SK-N-SH (cell line): Measurements from ENCODE around the gene SDCCAG8. TPM values are rescaled to one million over a fixed set of nuclear protein-coding genes. Genes with fewer than 3 reads are reported as not detected.

Experiments
- CTCF ChIA-PET: fragments of 300-600, 350-600 bp; formaldehyde crosslinking; extraction: SDS; loops from one replicate; lab custom pipeline; 2021; lab: Yijun Ruan, JAX
- POLR2A ChIA-PET: fragments of 350-600 bp; sonication (Branson Sonifier 250); formaldehyde crosslinking; extraction: SDS; loops from one replicate; lab custom pipeline; 2020; ENCODE audit warnings: antibody characterized with exemption, inconsistent platforms; lab: Yijun Ruan, JAX
- DNase-seq: peaks from one replicate; pipeline ENCODE4 v3.0.0; 2012
- H2AFZ ChIP-seq: fragments of 200-600 bp; sonication (generic); 2 replicates; pipeline ENCODE4 v1.8.1; 2016; ENCODE audit warnings: antibody characterized with exemption, mild to moderate bottlenecking, low read depth
- H3F3A ChIP-seq: fragments of 200-600 bp; sonication (generic); replicated peaks from 2 replicates; pipeline ENCODE3; 2016; ENCODE audit warnings: antibody characterized with exemption, mild to moderate bottlenecking; ENCODE audit not compliant: insufficient read depth
- H3K27ac ChIP-seq, 2 experiments: fragments of 200-500 bp in 1 of 2; fragments of 200-600 bp in 1 of 2; sonication (Bioruptor generic) in 1 of 2; sonication (generic), shearing (Covaris generic) in 1 of 2; 2 replicates each; pipeline versions ENCODE4 v1.5.1 to v1.6.1; 2014 to 2016; ENCODE audit warnings: low read depth in 2 of 2, inconsistent platforms in 1 of 2, low read length in 1 of 2, mild to moderate bottlenecking in 1 of 2, mixed read lengths in 1 of 2
- H3K27me3 ChIP-seq: fragments of 200-600 bp; sonication (generic), shearing (Covaris generic); 2 replicates; pipeline ENCODE4 v1.6.1; 2016; ENCODE audit warnings: mixed run types; ENCODE audit not compliant: insufficient read depth
- H3K36me3 ChIP-seq, 2 experiments: fragments of 200-500 bp in 1 of 2; fragments of 200-600 bp in 1 of 2; sonication (Bioruptor generic) in 1 of 2; sonication (generic) in 1 of 2; replicated peaks in 1 of 2; 2 replicates each; pipeline versions ENCODE3 to v1.5.1; 2014 to 2016; ENCODE audit warnings: low read length in 1 of 2, mild to moderate bottlenecking in 1 of 2; ENCODE audit not compliant: insufficient read depth in 2 of 2, control insufficient read depth in 1 of 2
- H3K4me1 ChIP-seq, 2 experiments: fragments of 200-500 bp in 1 of 2; fragments of 200-600 bp in 1 of 2; sonication (Bioruptor generic) in 1 of 2; sonication (generic), shearing (Covaris generic) in 1 of 2; 2 replicates each; pipeline versions ENCODE4 v1.5.1 to v1.6.1; 2014 to 2016; ENCODE audit warnings: low read depth in 1 of 2, low read length in 1 of 2, mixed run types in 1 of 2; ENCODE audit not compliant: insufficient read depth in 2 of 2, control insufficient read depth in 1 of 2
- H3K4me2 ChIP-seq: fragments of 200-600 bp; sonication (generic), shearing (Covaris generic); 2 replicates; pipeline ENCODE4 v1.6.1; 2017; ENCODE audit warnings: mixed run types
- H3K4me3 ChIP-seq, 2 experiments: fragments of 200-500 bp in 1 of 2; fragments of 200-600 bp in 1 of 2; sonication (Bioruptor generic) in 1 of 2; sonication (generic), shearing (Covaris generic) in 1 of 2; 2 replicates each; pipeline versions ENCODE4 v1.5.1 to v1.8.1; 2014 to 2016; ENCODE audit warnings: low read depth in 2 of 2, inconsistent platforms in 1 of 2, low read length in 1 of 2, mild to moderate bottlenecking in 1 of 2, mixed read lengths in 1 of 2, moderate library complexity in 1 of 2
- H3K79me2 ChIP-seq: fragments of 200-600 bp; sonication (generic); 2 replicates; pipeline ENCODE4 v1.8.1; 2017; ENCODE audit warnings: mild to moderate bottlenecking; ENCODE audit not compliant: insufficient read depth
- H3K9ac ChIP-seq: fragments of 200-600 bp; sonication (generic); 2 replicates; pipeline ENCODE4 v1.6.1; 2017; ENCODE audit warnings: mixed run types
- H3K9me2 ChIP-seq: fragments of 200-600 bp; sonication (generic); 2 replicates; pipeline ENCODE4 v1.6.1; 2017; ENCODE audit warnings: mixed run types
- H3K9me3 ChIP-seq: fragments of 200-600 bp; sonication (generic); 2 replicates; pipeline ENCODE4 v1.6.1; 2017; ENCODE audit warnings: mixed run types, mild to moderate bottlenecking, moderate library complexity
- H4K20me1 ChIP-seq: fragments of 200-600 bp; sonication (generic); 2 replicates; pipeline ENCODE4 v1.6.1; 2017; ENCODE audit warnings: mild to moderate bottlenecking, mixed run types; ENCODE audit not compliant: insufficient read depth
- CHD2 ChIP-seq: fragments of 150-350 bp; IDR thresholded peaks from 2 replicates; pipeline ENCODE4 v1.6.1; 2018; ENCODE audit warnings: low read length; ENCODE audit not compliant: partially characterized antibody
- ELF1 ChIP-seq: IDR thresholded peaks from 2 replicates; pipeline ENCODE4 v1.4.0; 2012
- FOSL2 ChIP-seq: IDR thresholded peaks from 2 replicates; pipeline ENCODE4 v1.4.0; 2012; ENCODE audit warnings: low read depth, mild to moderate bottlenecking, moderate library complexity, borderline replicate concordance
- FOXJ3 ChIP-seq: sonication (generic); formaldehyde crosslinking; IDR thresholded peaks from 2 replicates; pipeline ENCODE4 v1.5.1; 2020; ENCODE audit warnings: mild to moderate bottlenecking, missing genetic modification reagents
- FOXM1 ChIP-seq: IDR thresholded peaks from 2 replicates; pipeline ENCODE4 v1.4.0; 2012; ENCODE audit warnings: low read depth, mild to moderate bottlenecking
- GATA2 ChIP-seq: sonication (generic); formaldehyde crosslinking; IDR thresholded peaks from 2 replicates; pipeline ENCODE4 v1.5.0; 2020; ENCODE audit warnings: mild to moderate bottlenecking, missing genetic modification reagents
- MXI1 ChIP-seq: IDR thresholded peaks from 2 replicates; pipeline ENCODE4 v1.6.1; 2012; ENCODE audit warnings: mild to moderate bottlenecking, low read depth, low read length, improper control_type of control experiment
- NFIC ChIP-seq: IDR thresholded peaks from 2 replicates; pipeline ENCODE4 v1.4.0; 2012; ENCODE audit warnings: borderline replicate concordance
- NRF1 ChIP-seq: IDR thresholded peaks from 2 replicates; pipeline ENCODE4 v1.6.1; 2012; ENCODE audit warnings: low read depth, mild to moderate bottlenecking, low read length
- POLR2AphosphoS5 ChIP-seq: IDR thresholded peaks from 2 replicates; pipeline ENCODE4 v1.6.1; 2012; ENCODE audit warnings: low read depth, low read length
- RAD21 ChIP-seq: IDR thresholded peaks from 2 replicates; pipeline ENCODE4 v1.6.1; 2012; ENCODE audit warnings: mild to moderate bottlenecking, low read length
- RCOR1 ChIP-seq: fragments of 150-350 bp; IDR thresholded peaks from 2 replicates; pipeline ENCODE4 v1.6.1; 2017; ENCODE audit warnings: antibody characterized with exemption, low read length
- RXRA ChIP-seq: IDR thresholded peaks from 2 replicates; pipeline ENCODE4 v1.4.0; 2012; ENCODE audit warnings: low read depth, mild to moderate bottlenecking, borderline replicate concordance
- SIN3A ChIP-seq: IDR thresholded peaks from 2 replicates; pipeline ENCODE4 v1.6.1; 2012; ENCODE audit warnings: low read depth, mild to moderate bottlenecking, low read length, moderate library complexity, borderline replicate concordance
- SMC3 ChIP-seq: IDR thresholded peaks from 2 replicates; pipeline ENCODE4 v1.6.1; 2012; ENCODE audit warnings: low read depth, low read length, improper control_type of control experiment
- YY1 ChIP-seq: IDR thresholded peaks from 2 replicates; pipeline ENCODE4 v1.4.0; 2012; ENCODE audit warnings: low read depth, mild to moderate bottlenecking
- polyA plus RNA-seq, 3 experiments: library from polyadenylated mRNA; depleted of rRNA; stranded (reverse); fragments of >200 nt; gene quantifications; 2 replicates each; pipeline ENCODE4 v1.2.3, GENCODE V29; 2012
- TF ChIP-seq, protein P1 (sequence below): fragments of 150-350 bp; IDR thresholded peaks from 2 replicates; pipeline ENCODE4 v1.6.1; 2016; ENCODE audit warnings: mild to moderate bottlenecking, low read depth, low read length
- TF ChIP-seq, protein P2 (sequence below): IDR thresholded peaks from 2 replicates; pipeline ENCODE4 v1.4.0; 2012; ENCODE audit warnings: low read depth
- TF ChIP-seq, protein P3 (sequence below): IDR thresholded peaks from 2 replicates; pipeline ENCODE4; 2012
- TF ChIP-seq, protein P4 (sequence below): fragments of 200-600 bp; sonication (generic); IDR thresholded peaks from 2 replicates; pipeline ENCODE4 v1.6.1; 2017; ENCODE audit warnings: antibody characterized with exemption, mild to moderate bottlenecking, moderate library complexity

The SDCCAG8 gene
- polyA plus RNA-seq, 1 of the 3 experiments (the other 2 are of a cell fraction): 22.7 TPM

DNA sequence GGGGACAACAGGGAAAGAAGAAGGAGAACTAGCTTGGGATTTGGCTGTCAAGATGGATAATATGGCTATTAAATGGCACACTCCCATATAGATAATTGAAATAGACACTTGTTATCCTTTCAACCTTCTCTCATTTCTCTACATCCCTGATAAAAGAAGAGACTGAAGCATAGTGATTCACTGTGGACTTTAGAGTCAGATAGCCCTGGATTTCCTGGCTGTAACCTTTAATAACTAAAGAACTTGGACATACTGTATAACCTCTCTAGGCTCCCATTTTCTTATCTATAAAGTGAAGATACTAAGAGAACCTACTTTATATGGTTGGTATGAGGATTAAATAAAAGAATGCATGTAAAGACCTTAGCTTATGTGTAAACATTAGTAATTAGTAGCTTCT, 152.6 kb downstream of the SDCCAG8 start:
- Histone ChIP-seq H3K9me3 (no peaks in the 10 kb centered on the region), H3F3A (peaks cover 24% of the 10 kb centered on the region), H3K36me3 (peaks cover 3 to 11% of the 10 kb centered on the region in 2 experiments), H3K27me3 (no peaks in the 10 kb centered on the region), H3K27ac (no peak overlapping the region), H3K9me2 (no peaks in the 10 kb centered on the region), H3K79me2 (no peaks in the 10 kb centered on the region), H2AFZ (no peak overlapping the region), H3K9ac (no peak overlapping the region), H3K4me1 (peaks cover under 1 to 12% of the 10 kb centered on the region in 2 experiments; a peak in 3 of 4 replicates), H3K4me2 (no peak overlapping the region), H3K4me3 (no peak overlapping the region), H4K20me1 (peaks cover 5% of the 10 kb centered on the region; the same call in 1 of the 2 replicates)
- ChIA-PET CTCF (interaction anchor here (1.5 to 2.3 kb wide), 2 partner anchors 12 to 65 kb away, joined by 3 to 8 read pairs; no protein-coding TSS in a partner anchor), POLR2A (no interaction called here)
- TF ChIP-seq YY1 (no peak), FOXJ3 (CRISPR knock-in tag) (no peak), FOXM1 (no peak), ELF1 (no peak), NFIC (no peak), CHD2 (no peak), NRF1 (no peak), RXRA (no peak), FOSL2 (no peak), RAD21 (no peak), RCOR1 (no peak), MXI1 (no peak), SMC3 (no peak), SIN3A (no peak), GATA2 (no peak), POLR2AphosphoS5 (no peak)
- TF ChIP-seq, protein P1, sequence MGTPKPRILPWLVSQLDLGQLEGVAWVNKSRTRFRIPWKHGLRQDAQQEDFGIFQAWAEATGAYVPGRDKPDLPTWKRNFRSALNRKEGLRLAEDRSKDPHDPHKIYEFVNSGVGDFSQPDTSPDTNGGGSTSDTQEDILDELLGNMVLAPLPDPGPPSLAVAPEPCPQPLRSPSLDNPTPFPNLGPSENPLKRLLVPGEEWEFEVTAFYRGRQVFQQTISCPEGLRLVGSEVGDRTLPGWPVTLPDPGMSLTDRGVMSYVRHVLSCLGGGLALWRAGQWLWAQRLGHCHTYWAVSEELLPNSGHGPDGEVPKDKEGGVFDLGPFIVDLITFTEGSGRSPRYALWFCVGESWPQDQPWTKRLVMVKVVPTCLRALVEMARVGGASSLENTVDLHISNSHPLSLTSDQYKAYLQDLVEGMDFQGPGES: no peak
- TF ChIP-seq, protein P2, sequence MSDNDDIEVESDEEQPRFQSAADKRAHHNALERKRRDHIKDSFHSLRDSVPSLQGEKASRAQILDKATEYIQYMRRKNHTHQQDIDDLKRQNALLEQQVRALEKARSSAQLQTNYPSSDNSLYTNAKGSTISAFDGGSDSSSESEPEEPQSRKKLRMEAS: no peak
- TF ChIP-seq, protein P3, sequence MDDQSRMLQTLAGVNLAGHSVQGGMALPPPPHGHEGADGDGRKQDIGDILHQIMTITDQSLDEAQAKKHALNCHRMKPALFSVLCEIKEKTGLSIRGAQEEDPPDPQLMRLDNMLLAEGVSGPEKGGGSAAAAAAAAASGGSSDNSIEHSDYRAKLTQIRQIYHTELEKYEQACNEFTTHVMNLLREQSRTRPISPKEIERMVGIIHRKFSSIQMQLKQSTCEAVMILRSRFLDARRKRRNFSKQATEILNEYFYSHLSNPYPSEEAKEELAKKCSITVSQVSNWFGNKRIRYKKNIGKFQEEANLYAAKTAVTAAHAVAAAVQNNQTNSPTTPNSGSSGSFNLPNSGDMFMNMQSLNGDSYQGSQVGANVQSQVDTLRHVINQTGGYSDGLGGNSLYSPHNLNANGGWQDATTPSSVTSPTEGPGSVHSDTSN: no peak
- TF ChIP-seq, protein P4, sequence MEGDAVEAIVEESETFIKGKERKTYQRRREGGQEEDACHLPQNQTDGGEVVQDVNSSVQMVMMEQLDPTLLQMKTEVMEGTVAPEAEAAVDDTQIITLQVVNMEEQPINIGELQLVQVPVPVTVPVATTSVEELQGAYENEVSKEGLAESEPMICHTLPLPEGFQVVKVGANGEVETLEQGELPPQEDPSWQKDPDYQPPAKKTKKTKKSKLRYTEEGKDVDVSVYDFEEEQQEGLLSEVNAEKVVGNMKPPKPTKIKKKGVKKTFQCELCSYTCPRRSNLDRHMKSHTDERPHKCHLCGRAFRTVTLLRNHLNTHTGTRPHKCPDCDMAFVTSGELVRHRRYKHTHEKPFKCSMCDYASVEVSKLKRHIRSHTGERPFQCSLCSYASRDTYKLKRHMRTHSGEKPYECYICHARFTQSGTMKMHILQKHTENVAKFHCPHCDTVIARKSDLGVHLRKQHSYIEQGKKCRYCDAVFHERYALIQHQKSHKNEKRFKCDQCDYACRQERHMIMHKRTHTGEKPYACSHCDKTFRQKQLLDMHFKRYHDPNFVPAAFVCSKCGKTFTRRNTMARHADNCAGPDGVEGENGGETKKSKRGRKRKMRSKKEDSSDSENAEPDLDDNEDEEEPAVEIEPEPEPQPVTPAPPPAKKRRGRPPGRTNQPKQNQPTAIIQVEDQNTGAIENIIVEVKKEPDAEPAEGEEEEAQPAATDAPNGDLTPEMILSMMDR: no peak
- no peak for DNase-seq
